NCI-H187 treated with DMSO at 0.1 percent for 48 hours (cell line): ENCODE results near the gene LEPROT.
"Not testable (repeated sequence)": the region's sequence is repeated elsewhere in the genome, so short reads cannot be mapped to it uniquely, and the experiment has no call there.

Source experiments
- DNase-seq: peaks from one replicate; lab custom pipeline; 2025; lab: John Stamatoyannopoulos, UW

The LEPROT gene, protein sequence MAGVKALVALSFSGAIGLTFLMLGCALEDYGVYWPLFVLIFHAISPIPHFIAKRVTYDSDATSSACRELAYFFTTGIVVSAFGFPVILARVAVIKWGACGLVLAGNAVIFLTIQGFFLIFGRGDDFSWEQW

DNA sequence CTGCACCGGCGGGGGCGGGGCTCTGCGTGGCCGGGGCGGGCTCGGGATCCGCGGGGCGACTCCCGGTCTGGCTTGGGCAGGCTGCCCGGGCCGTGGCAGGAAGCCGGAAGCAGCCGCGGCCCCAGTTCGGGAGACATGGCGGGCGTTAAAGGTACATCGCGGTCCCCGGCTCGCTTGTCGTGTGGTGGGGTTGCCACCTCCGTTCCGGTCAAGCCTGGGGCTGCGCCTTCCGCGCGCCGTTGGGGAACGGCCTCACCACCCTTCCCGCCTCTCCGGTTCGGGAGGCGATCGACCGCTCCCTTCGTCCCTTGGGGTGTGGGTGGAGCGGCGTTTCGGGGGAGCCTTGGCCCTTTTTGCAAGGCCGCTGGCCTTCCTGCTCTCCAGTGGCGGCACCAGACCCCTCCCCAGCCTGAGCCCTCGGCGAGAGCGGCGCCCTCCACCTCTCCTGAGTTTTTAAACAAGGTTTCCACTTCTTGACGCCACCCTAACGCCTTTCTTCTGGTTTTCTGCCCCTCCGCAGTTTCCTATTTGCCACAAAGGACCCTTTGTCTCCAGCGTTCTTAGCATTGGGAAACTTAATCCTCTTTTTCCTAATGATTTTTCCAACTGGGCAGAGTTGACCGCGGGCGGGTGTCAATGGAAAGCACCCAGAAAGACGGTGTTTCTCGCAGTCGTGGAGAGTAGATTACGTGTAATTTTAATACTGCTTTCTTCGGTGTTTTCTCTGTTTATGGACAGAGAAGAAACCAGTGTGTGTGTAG is at the start of gene LEPROT, which contains the start of gene LEPR:
Gene LEPROT (plus strand): TSS at position 79 of the 761 bp plus-strand sequence. CDS start 57 bp downstream, at position 136.
Gene LEPR (plus strand): TSS at position 79 of the 761 bp plus-strand sequence. CDS start 144,898 bp downstream, outside the sequence.
- no peak for DNase-seq

GRCh38 chr1:65371544-65371943 is 48.9 kb upstream of the LEPROT start:
- DNase-seq = no peak

DNA sequence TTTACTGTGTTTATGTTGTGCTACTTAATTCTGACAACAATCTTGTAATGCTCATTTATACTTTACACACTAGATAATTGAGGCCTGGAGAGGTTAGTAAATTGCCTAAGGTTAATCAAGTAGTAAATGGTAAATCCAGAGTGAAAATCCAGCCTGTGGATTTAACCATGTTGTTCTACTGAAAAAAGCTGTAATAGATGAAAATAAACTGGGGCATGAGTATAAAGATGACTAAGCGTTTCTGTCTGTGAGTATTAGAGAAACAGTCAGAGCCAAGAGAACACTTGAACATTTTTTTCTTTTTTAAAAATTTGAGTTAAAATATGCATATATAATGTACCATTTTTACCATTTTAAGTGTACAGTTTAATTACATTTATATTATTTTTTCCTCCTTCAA is 47.9 kb upstream of the LEPROT start:
- no peak for DNase-seq

GRCh38 chr1:65377496-65378246 is 42.8 kb upstream of the LEPROT start:
- no peak for DNase-seq

- no peak for DNase-seq
Measured at GRCh38 chr1:65378247-65378946, 42.1 kb upstream of the LEPROT start.

GRCh38 chr1:65384426-65384825 is 36.0 kb upstream of the LEPROT start:
- not testable (repeated sequence) for DNase-seq

- no peak for DNase-seq
Measured at GRCh38 chr1:65386439-65386838, 34.0 kb upstream of the LEPROT start.

DNA sequence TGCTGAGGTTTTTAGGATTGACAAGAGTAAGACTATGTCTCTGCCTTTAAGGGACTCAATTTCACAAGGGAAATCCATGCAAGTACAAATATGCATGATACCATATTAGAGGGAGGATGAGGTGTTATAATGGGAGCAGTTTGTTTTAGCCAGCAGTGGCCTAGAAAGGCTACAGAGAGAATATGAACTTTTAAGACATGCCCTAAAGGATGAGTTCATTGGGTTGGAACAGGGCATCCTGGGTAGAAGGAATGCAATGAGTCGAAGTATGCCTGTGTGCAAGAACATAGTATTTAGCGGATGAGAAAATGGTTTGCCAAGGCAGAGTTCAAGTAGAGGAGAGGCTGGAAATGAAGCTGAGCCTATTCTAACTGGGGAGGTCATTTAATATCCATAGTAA is 32.6 kb upstream of the LEPROT start:
- no peak for DNase-seq

- no peak for DNase-seq
Measured at GRCh38 chr1:65388908-65389695, 31.4 kb upstream of the LEPROT start.

DNA sequence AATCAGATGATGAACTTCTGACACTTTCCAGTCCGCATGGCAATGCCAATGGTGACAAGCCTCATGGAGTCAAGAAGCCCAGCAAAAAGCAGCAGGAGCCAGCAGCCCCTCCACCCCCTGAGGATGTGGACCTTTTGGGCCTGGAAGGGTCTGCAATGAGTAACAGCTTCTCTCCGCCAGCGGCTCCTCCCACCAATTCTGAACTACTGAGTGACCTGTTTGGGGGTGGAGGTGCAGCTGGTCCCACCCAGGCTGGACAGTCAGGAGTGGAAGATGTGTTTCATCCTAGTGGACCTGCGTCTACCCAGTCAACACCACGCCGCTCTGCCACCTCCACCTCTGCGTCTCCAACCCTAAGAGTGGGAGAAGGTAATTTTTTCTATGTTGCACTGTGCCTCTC is 28.0 kb upstream of the LEPROT start:
- no peak for DNase-seq

GRCh38 chr1:65393347-65393746 is 27.1 kb upstream of the LEPROT start:
- DNase-seq = no peak

GRCh38 chr1:65393928-65394327 is 26.5 kb upstream of the LEPROT start:
- DNase-seq = no peak

- no peak for DNase-seq
Measured at GRCh38 chr1:65395887-65396612, 24.4 kb upstream of the LEPROT start.

DNA sequence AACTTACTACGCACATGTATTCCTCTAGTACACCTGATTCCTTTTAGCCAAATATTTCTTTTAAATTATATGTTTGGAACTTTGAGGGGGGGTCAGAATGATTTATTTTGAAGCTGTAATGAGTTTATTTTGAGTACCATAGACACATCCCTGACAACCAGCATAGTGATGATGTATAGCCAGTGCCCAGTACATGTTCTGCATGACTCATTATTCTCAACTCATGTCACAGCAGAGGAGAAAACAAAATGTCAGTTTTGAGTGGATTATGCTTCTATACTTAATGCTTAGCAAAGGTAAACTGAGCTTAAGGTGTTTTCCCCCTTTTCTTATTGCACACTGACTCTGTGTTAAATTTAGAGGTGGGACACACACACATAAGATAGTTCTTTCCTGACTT is 22.4 kb upstream of the LEPROT start:
- DNase-seq = no peak

DNA sequence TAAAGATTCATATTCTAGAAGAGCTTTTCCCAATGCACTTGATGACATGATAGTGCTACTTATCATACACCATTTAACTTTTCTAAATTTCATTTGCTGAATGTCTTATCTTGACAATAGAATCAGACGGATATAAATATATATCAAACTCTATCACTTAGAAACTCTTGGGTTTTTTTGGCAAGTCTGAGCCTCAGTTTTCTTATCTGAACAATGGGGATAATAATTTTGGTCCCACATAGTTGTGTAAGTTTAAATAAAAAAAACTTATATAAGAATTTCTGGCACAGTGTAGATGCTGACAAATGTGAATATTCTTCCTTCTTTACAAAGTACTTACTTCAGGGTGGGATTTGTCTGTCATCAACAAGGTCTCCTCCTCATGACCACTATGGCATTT is 21.5 kb upstream of the LEPROT start:
- no peak for DNase-seq

DNA sequence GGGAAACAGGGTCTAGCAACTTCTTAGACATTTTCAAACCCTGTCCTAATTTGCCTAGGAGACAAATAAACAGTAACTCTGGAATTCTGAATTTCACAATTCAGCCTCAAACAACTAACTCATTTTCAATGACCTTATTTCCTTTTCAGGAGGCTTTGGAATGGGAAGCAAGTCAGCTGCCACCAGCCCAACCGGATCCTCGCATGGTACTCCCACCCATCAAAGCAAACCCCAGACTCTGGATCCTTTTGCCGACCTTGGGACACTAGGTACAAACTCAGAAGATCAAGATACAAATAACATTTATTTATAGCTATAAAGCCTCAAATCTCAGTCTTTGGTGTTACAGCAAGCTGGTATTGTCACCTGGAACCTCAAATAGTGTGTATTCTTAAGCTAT is 18.9 kb upstream of the LEPROT start:
- DNase-seq = no peak

GRCh38 chr1:65404941-65405340 is 15.5 kb upstream of the LEPROT start:
- DNase-seq = no peak

DNA sequence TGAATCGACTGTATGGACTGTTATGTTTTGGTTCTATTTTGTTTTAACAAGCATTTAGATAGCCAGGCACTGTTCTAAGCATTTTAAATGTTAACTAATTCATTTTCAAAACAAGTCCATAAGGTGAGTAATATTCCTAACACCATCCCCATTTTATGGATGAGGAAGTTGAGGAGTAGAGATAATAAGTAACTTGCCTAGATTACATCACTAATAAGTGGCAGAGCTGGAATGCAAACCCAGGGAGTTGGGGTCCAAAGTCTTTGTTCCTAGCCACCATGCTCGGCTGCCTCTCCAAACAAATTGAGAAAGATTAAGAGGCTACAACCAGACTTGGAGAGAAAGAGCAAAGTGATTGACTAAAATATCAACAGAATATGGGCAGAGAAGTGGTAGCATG is 12.6 kb upstream of the LEPROT start:
- DNase-seq = no peak

- DNase-seq = no peak
Measured at GRCh38 chr1:65409314-65409713, 11.2 kb upstream of the LEPROT start.

DNA sequence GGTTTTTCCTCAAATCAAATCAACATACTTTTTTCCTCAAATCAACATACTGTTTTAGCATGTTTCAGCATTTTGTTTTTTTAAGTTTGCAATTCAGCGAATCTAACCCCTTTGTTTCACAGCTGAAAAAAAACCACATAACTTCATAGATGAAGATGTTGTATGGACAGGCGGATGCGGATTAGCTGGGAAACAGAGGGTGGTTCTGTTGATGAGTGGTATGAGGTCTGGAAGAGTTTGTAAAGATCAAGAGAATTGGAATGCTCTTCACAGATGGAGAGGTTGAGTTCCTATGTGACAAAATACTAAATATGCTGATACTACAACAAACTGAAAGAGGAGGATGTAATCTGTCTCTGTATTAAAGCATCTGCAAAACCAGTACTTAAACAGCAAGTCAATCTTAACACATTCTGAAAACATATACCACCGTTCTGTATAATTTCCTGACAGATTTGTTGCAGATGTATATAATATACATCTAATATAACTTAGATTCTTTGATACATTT is 10.6 kb upstream of the LEPROT start:
- DNase-seq = no peak
